GM12878 (cell line): Measurements from ENCODE around the gene PASK. TPM values are rescaled to one million over a fixed set of nuclear protein-coding genes. Genes with fewer than 3 reads are reported as not detected.

Source experiments
- E4F1 ChIP-seq: fragments of 450-650 bp; IDR thresholded peaks from 2 replicates; pipeline ENCODE4 v1.6.1; 2018; ENCODE audit warnings: borderline replicate concordance, mild to moderate bottlenecking; ENCODE audit not compliant: partially characterized antibody
- NRF1 ChIP-seq: conservative IDR thresholded peaks from 2 replicates; pipeline ENCODE4 v1.6.1; 2011; ENCODE audit warnings: mild to moderate bottlenecking, low read depth, low read length, improper control_type of control experiment
- SKIL ChIP-seq: fragments of 450-650 bp; IDR thresholded peaks from 2 replicates; pipeline ENCODE4 v1.6.1; 2017; ENCODE audit warnings: mild to moderate bottlenecking, low read depth, inconsistent platforms; ENCODE audit not compliant: poor library complexity, severe bottlenecking
- ZSCAN29 ChIP-seq: fragments of 450-650 bp; IDR thresholded peaks from 2 replicates; pipeline ENCODE4 v1.6.1; 2017; ENCODE audit warnings: mild to moderate bottlenecking, moderate library complexity
- polyA plus RNA-seq, 11 experiments: library from polyadenylated mRNA; depleted of rRNA in 4 of 11; unstranded in 6 of 11; stranded (reverse) in 5 of 11; fragments of >200 nt; fragmentation: Nextera tagmentation in 4 of 11; fragmentation: Illumina TruSeq in 1 of 11; extraction: Ambion mirVana in 4 of 11; extraction: Trizol in 1 of 11; gene quantifications; 1 replicate in 1 of 11; 2 replicates in 10 of 11; pipeline versions ENCODE4 v1.2.1 to v1.2.3, GENCODE V29; 2011 to 2016; ENCODE audit warnings: inconsistent platforms in 2 of 11, missing spikeins in 2 of 11, low read depth in 1 of 11
- total RNA-seq, 4 experiments: library from RNA; depleted of rRNA in 3 of 4; stranded (reverse); fragments of >200 nt in 3 of 4; fragmentation: Illumina TruSeq in 1 of 4; extraction: Trizol in 1 of 4; gene quantifications; 2 replicates each; pipeline versions ENCODE4 v1.2.1 to v1.2.3, GENCODE V29; 2013 to 2021
- TF ChIP-seq, protein P1 (sequence below): fragments of 450-650 bp; conservative IDR thresholded peaks from 2 replicates; pipeline ENCODE4 v1.6.1; 2017; ENCODE audit warnings: mild to moderate bottlenecking, moderate library complexity

Gene PASK
- total and polyA plus RNA-seq, 10 of the 15 experiments (the other 5 are each of a cell fraction or from before 2014, with no cell fraction given), result 9.6 to 62.2 (median 28.5) TPM

DNA sequence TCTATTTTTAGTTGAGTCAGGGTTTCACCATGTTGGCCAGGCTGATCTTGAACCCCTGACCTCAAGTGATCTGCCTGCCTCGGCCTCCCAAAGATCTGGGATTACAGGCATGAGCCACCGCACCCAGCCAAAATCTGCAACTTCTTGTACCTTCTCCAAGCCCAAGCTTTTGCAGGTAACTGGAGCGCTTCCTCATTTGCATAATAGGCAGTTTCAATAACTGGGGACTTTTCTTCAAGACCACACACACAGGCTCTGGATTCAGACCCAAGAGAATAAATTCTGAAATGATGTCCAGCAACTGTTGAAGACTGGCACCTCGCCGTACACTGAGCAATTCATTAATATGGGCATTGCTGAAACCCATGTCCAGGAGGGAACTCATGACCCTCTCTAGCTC lies 50.0 kb downstream of the PASK start (continued):
- no peak for TF ChIP-seq SKIL
- TF ChIP-seq NRF1, result no peak
- no peak for TF ChIP-seq ZSCAN29
- TF ChIP-seq E4F1, result no peak
- TF ChIP-seq, protein P1, sequence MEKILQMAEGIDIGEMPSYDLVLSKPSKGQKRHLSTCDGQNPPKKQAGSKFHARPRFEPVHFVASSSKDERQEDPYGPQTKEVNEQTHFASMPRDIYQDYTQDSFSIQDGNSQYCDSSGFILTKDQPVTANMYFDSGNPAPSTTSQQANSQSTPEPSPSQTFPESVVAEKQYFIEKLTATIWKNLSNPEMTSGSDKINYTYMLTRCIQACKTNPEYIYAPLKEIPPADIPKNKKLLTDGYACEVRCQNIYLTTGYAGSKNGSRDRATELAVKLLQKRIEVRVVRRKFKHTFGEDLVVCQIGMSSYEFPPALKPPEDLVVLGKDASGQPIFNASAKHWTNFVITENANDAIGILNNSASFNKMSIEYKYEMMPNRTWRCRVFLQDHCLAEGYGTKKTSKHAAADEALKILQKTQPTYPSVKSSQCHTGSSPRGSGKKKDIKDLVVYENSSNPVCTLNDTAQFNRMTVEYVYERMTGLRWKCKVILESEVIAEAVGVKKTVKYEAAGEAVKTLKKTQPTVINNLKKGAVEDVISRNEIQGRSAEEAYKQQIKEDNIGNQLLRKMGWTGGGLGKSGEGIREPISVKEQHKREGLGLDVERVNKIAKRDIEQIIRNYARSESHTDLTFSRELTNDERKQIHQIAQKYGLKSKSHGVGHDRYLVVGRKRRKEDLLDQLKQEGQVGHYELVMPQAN, result no peak
